IMR-90 (cell line): Measurements from ENCODE around the gene SYNRG. TPM values are rescaled to one million over a fixed set of nuclear protein-coding genes. Genes with fewer than 3 reads are reported as not detected.

ENCODE experiments used
- ATAC-seq: fragments of 200-7000 bp; cut with Tn5 transposase; 2 replicates; pipeline ENCODE4 v1.9.1; 2020; ENCODE audit warnings: low read depth, mild to moderate bottlenecking, moderate library complexity
- BruUV-seq: library from RNA; stranded (reverse); fragments of 400-500 nt; replicated peaks from 2 replicates; lab custom pipeline; 2021; lab: Mats Ljungman, UMichigan
- CTCF ChIA-PET: fragments of 300-600 bp; formaldehyde crosslinking; extraction: SDS; loops from one replicate; lab custom pipeline; 2021; ENCODE audit warnings: antibody characterized with exemption; lab: Yijun Ruan, JAX
- POLR2A ChIA-PET: fragments of 300-600 bp; sonication (Branson Sonifier 250); formaldehyde crosslinking; loops from one replicate; lab custom pipeline; 2022; ENCODE audit warnings: antibody characterized with exemption; ENCODE audit not compliant: unreplicated experiment; lab: Charles Lee
- DNase-seq: peaks from one replicate; pipeline ENCODE4 v3.0.0; 2013
- H2AFZ ChIP-seq: replicated peaks from 2 replicates; pipeline ENCODE3; 2013; ENCODE audit warnings: low read length, mild to moderate bottlenecking; ENCODE audit not compliant: poor library complexity
- H2AK5ac ChIP-seq: 2 replicates; pipeline ENCODE4 v1.6.1; 2013; ENCODE audit warnings: low read depth, low read length, inconsistent platforms
- H2AK9ac ChIP-seq: replicated peaks from 2 replicates; pipeline ENCODE3; 2013; ENCODE audit warnings: mild to moderate bottlenecking, low read depth, low read length, moderate library complexity; ENCODE audit not compliant: poor library complexity
- H2BK120ac ChIP-seq: 2 replicates; pipeline ENCODE4 v1.6.1; 2013; ENCODE audit warnings: low read depth, low read length, inconsistent platforms
- H2BK15ac ChIP-seq: 3 replicates; pipeline ENCODE4 v1.6.1; 2013; ENCODE audit warnings: low read depth, low read length, inconsistent platforms
- H2BK20ac ChIP-seq: 2 replicates; pipeline ENCODE4 v1.6.1; 2013; ENCODE audit warnings: low read depth, mild to moderate bottlenecking, inconsistent platforms, low read length, moderate library complexity
- H2BK5ac ChIP-seq: 2 replicates; pipeline ENCODE4 v1.6.1; 2013; ENCODE audit warnings: mild to moderate bottlenecking, low read depth, low read length, inconsistent platforms; ENCODE audit not compliant: poor library complexity, severe bottlenecking
- H3K14ac ChIP-seq: replicated peaks from 2 replicates; pipeline ENCODE4 v1.6.1; 2013; ENCODE audit warnings: low read depth, low read length, inconsistent platforms
- H3K18ac ChIP-seq: 2 replicates; pipeline ENCODE4 v1.6.1; 2013; ENCODE audit warnings: low read depth, low read length, control low read depth
- H3K23ac ChIP-seq: 2 replicates; pipeline ENCODE4 v1.6.1; 2013; ENCODE audit warnings: low read depth, low read length, inconsistent platforms
- H3K27ac ChIP-seq: 2 replicates; pipeline ENCODE4 v1.5.1; 2013; ENCODE audit warnings: mild to moderate bottlenecking, control low read depth, low read length; ENCODE audit not compliant: insufficient read depth
- H3K27me3 ChIP-seq: 2 replicates; pipeline ENCODE4 v1.6.1; 2013; ENCODE audit warnings: low read length; ENCODE audit not compliant: control insufficient read depth, insufficient read depth
- H3K36me3 ChIP-seq: 2 replicates; pipeline ENCODE4 v1.6.1; 2013; ENCODE audit warnings: low read length, mixed read lengths; ENCODE audit not compliant: control insufficient read depth, insufficient read depth
- H3K4ac ChIP-seq: 2 replicates; pipeline ENCODE4 v1.6.1; 2013; ENCODE audit warnings: low read depth, low read length, inconsistent platforms
- H3K4me1 ChIP-seq: 2 replicates; pipeline ENCODE4 v1.6.1; 2013; ENCODE audit warnings: low read length, mixed read lengths; ENCODE audit not compliant: control insufficient read depth, insufficient read depth
- H3K4me2 ChIP-seq: 2 replicates; pipeline ENCODE4 v1.6.1; 2013; ENCODE audit warnings: low read depth, mild to moderate bottlenecking, control low read depth, low read length, moderate library complexity
- H3K4me3 ChIP-seq: 2 replicates; pipeline ENCODE4 v1.5.1; 2013; ENCODE audit warnings: low read depth, mild to moderate bottlenecking, control low read depth, low read length, moderate library complexity; ENCODE audit not compliant: insufficient read depth
- H3K56ac ChIP-seq: 2 replicates; pipeline ENCODE4 v1.6.1; 2013; ENCODE audit warnings: low read length, inconsistent platforms; ENCODE audit not compliant: insufficient read depth; ENCODE audit errors: extremely low read depth
- H3K79me1 ChIP-seq, 2 experiments: 2 replicates each; pipeline ENCODE4 v1.6.1; 2013; ENCODE audit warnings: low read length in 2 of 2, inconsistent platforms in 1 of 2, low read depth in 1 of 2
- H3K9ac ChIP-seq: 2 replicates; pipeline ENCODE4 v1.6.1; 2013; ENCODE audit warnings: low read depth, low read length, control low read depth
- H3K9me1 ChIP-seq: 2 replicates; pipeline ENCODE4 v1.6.1; 2013; ENCODE audit warnings: low read length, inconsistent platforms; ENCODE audit not compliant: insufficient read depth
- H3K9me3 ChIP-seq: 2 replicates; pipeline ENCODE4 v1.6.1; 2013; ENCODE audit warnings: low read length; ENCODE audit not compliant: control insufficient read depth, insufficient read depth
- H4K20me1 ChIP-seq: 2 replicates; pipeline ENCODE4 v1.6.1; 2013; ENCODE audit warnings: low read length, inconsistent platforms; ENCODE audit not compliant: insufficient read depth
- H4K5ac ChIP-seq: 2 replicates; pipeline ENCODE4 v1.6.1; 2013; ENCODE audit warnings: mild to moderate bottlenecking, low read depth, low read length, control low read depth
- H4K8ac ChIP-seq, 2 experiments: 2 replicates each; pipeline ENCODE4 v1.6.1; 2013; ENCODE audit warnings: low read depth in 2 of 2, low read length in 2 of 2, control low read depth in 1 of 2, inconsistent platforms in 1 of 2
- H4K91ac ChIP-seq: 2 replicates; pipeline ENCODE4 v1.6.1; 2013; ENCODE audit warnings: low read depth, low read length, inconsistent platforms; ENCODE audit not compliant: insufficient read depth
- CEBPB ChIP-seq: IDR thresholded peaks from 2 replicates; pipeline ENCODE4 v1.6.1; 2012; ENCODE audit warnings: low read depth, low read length, improper control_type of control experiment
- RFX5 ChIP-seq: IDR thresholded peaks from 2 replicates; pipeline ENCODE4 v1.8.0; 2012; ENCODE audit warnings: low read depth, mild to moderate bottlenecking, low read length, moderate library complexity
- WGBS, 2 experiments: methylation state at CpG; one replicate each; pipeline versions ENCODE4 v1.1.5 to v1.1.7; 2013; ENCODE audit warnings: missing lambda C conversion rate in 2 of 2; ENCODE audit not compliant: insufficient read length in 1 of 2; ENCODE audit errors: extremely low coverage in 2 of 2; 5-methylcytosine and 5-hydroxymethylcytosine counted together
- dilution Hi-C: fragments of 300-500 bp; cut with HindIII; formaldehyde crosslinking; loops from one replicate; pipeline ENCODE4 v1.14.3; 2018; ENCODE audit warnings: low sequenced_read_pairs; ENCODE audit not compliant: unreplicated experiment
- in situ Hi-C: fragments of 300-500 bp; cut with MboI; formaldehyde crosslinking; loops from 3 replicates; pipeline ENCODE4 v1.14.3; 2019; ENCODE audit warnings: low sequenced_read_pairs, inconsistent platforms, mixed read lengths
- intact Hi-C: fragments of 100-400 bp; cut with micrococcal nuclease; formaldehyde crosslinking; loops from 2 replicates; pipeline ENCODE4 v1.10.0; 2022
- polyA plus RNA-seq, 3 experiments: library from polyadenylated mRNA; depleted of rRNA; stranded (reverse); fragments of >200 nt; gene quantifications; 2 replicates each; pipeline ENCODE4 v1.2.3, GENCODE V29; 2012; ENCODE audit warnings: low replicate concordance in 1 of 3
- total RNA-seq: library from RNA; depleted of rRNA; stranded (reverse); fragments of >200 nt; gene quantifications from 2 replicates; pipeline ENCODE4 v1.2.3, GENCODE V29; 2012

The SYNRG gene
- total and polyA plus RNA-seq, 2 of the 4 experiments (the other 2 are of a cell fraction), result 11.7 to 15.2 TPM

- Histone ChIP-seq H3K79me1 (peaks cover 0 to 47% of the 10 kb centered on the region in 2 experiments; a peak in 2 of 4 replicates), H3K18ac (peak overlapping the region; percentile 2), H3K56ac (no peak overlapping the region), H4K5ac (no peak overlapping the region), H2AK9ac (peak overlapping the region; percentile 73), H3K14ac (peak overlapping the region; percentile 54), H2AK5ac (peak overlapping the region; percentile 89), H2BK20ac (peak overlapping the region; percentile 23; the same call in 1 of the 2 replicates), H3K9me1 (peaks cover 12% of the 10 kb centered on the region), H2BK5ac (peak overlapping the region; percentile 82), H4K8ac (peak overlapping the region; percentile 30 to 35; a peak in 3 of 4 replicates), H3K27me3 (no peaks in the 10 kb centered on the region), H2BK120ac (peak overlapping the region; percentile 80), H3K4me2 (peak overlapping the region; percentile 35), H3K9ac (no peak overlapping the region), H3K4me3 (no peak overlapping the region), H2BK15ac (peak overlapping the region; percentile 99; the same call in 2 of the 3 replicates), H3K27ac (peak overlapping the region; percentile 77), H3K9me3 (no peaks in the 10 kb centered on the region), H3K36me3 (no peaks in the 10 kb centered on the region; the same call in 1 of the 2 replicates), H3K23ac (peak overlapping the region; percentile 86), H4K91ac (peak overlapping the region; percentile 68), H3K4me1 (peaks cover 13% of the 10 kb centered on the region), H2AFZ (peak overlapping the region; percentile 40), H3K4ac (peak overlapping the region; percentile 83), H4K20me1 (peaks cover 74% of the 10 kb centered on the region)
- CTCF ChIA-PET, result interaction anchor here (0.7 kb wide), 2 partner anchors 9 to 94 kb away, joined by 3 to 7 read pairs; no protein-coding TSS in a partner anchor
- dilution Hi-C loops (no loop called here), in situ Hi-C loops (no loop called here), intact Hi-C loops (loop anchor here (5.0 kb wide), 2 partner anchors 47 to 892 kb away; partner anchors contain the start of gene MRM1)
- ATAC-seq (no peak), DNase-seq (no peak)
- POLR2A ChIA-PET, result interaction anchor here (0.6 kb wide), 1 partner anchor 444 kb away, joined by 3 read pairs; no protein-coding TSS in a partner anchor
- TF ChIP-seq RFX5, result no peak
- TF ChIP-seq CEBPB, result peak; percentile 97
- BruUV-seq, result no TSS peak
- WGBS, 2 experiments, result no CpG with 5 or more reads among the region's 3 CpGs
Observed at GRCh38 chr17:37494401-37494831, 114.8 kb downstream of the SYNRG start.
